ENCODE data around the gene ADGRD2.

DNA sequence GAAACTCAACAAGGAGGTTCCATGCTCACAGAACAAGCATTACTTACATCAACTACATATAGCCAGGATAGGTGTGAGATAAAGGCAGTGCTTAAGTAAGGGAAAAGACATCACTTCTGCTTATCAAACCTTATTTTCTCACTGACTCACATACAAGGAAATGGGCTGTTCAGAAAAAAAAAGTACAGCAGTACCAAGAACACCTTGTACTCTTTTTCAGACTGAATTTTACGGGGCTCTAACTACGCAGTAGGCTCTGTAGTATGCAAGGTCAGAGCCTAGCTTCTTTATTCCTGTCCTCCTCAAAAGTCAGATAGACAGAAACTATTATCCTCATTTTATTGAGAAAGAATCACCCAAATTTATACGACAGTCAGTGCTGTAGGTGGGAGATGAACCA, 40.8 kb upstream of the ADGRD2 start:
- no peak for TF ChIP-seq SMC3 (conservative IDR thresholded peaks at IDR 0.05; ENCODE audit: insufficient read depth, low read depth, low read length)
- TF ChIP-seq MCM7 (IDR thresholded peaks at IDR 0.05): no peak
- no peak for TF ChIP-seq EZH2 (IDR thresholded peaks at IDR 0.05; ENCODE audit: borderline replicate concordance, low read depth, low read length)
- no peak for TF ChIP-seq NFIC (IDR thresholded peaks at IDR 0.05)
- no peak for TF ChIP-seq ESRRA (IDR thresholded peaks at IDR 0.05; ENCODE audit: borderline replicate concordance, low read depth)
- TF ChIP-seq CBX1 (IDR thresholded peaks at IDR 0.05; ENCODE audit: low read depth): no peak
- TF ChIP-seq, protein P1, sequence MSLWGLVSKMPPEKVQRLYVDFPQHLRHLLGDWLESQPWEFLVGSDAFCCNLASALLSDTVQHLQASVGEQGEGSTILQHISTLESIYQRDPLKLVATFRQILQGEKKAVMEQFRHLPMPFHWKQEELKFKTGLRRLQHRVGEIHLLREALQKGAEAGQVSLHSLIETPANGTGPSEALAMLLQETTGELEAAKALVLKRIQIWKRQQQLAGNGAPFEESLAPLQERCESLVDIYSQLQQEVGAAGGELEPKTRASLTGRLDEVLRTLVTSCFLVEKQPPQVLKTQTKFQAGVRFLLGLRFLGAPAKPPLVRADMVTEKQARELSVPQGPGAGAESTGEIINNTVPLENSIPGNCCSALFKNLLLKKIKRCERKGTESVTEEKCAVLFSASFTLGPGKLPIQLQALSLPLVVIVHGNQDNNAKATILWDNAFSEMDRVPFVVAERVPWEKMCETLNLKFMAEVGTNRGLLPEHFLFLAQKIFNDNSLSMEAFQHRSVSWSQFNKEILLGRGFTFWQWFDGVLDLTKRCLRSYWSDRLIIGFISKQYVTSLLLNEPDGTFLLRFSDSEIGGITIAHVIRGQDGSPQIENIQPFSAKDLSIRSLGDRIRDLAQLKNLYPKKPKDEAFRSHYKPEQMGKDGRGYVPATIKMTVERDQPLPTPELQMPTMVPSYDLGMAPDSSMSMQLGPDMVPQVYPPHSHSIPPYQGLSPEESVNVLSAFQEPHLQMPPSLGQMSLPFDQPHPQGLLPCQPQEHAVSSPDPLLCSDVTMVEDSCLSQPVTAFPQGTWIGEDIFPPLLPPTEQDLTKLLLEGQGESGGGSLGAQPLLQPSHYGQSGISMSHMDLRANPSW (CRISPR knock-in tag; IDR thresholded peaks at IDR 0.05): no peak
- TF ChIP-seq POLR2A (conservative IDR thresholded peaks at IDR 0.05): no peak
- no peak for TF ChIP-seq TGIF2 (CRISPR knock-in tag; IDR thresholded peaks at IDR 0.05)
- no peak for TF ChIP-seq PHF8 (IDR thresholded peaks at IDR 0.05; ENCODE audit: borderline replicate concordance, low read length)
- TF ChIP-seq CC2D1A (IDR thresholded peaks at IDR 0.05): no peak
- no peak for TF ChIP-seq NR0B1 (IDR thresholded peaks at IDR 0.05; ENCODE audit: partially characterized antibody)
- TF ChIP-seq MAFF (IDR thresholded peaks at IDR 0.05; ENCODE audit: low read length): no peak

Data from K562 (cell line).